GM19372 (cell line): ENCODE measurements around the gene SEMA3G.

Experiments
- ATAC-seq: cut with Tn5 transposase; IDR thresholded peaks from one replicate; pipeline ENCODE4 v1.9.1; 2021; ENCODE audit warnings: mild to moderate bottlenecking, low read depth, moderate library complexity; ENCODE audit not compliant: unreplicated experiment

Gene SEMA3G

GRCh38 chr3:52440249-52440551, 4.7 kb downstream of the SEMA3G start:
- no peak for ATAC-seq

- no peak for ATAC-seq
Measured at GRCh38 chr3:52439426-52440248, 5.3 kb downstream of the SEMA3G start.

- ATAC-seq = no peak
Measured at GRCh38 chr3:52438579-52439425, 6.1 kb downstream of the SEMA3G start.

- ATAC-seq = no peak
Measured at GRCh38 chr3:52438104-52438376, 6.9 kb downstream of the SEMA3G start.

GRCh38 chr3:52437326-52438103, 7.4 kb downstream of the SEMA3G start:
- no peak for ATAC-seq

- ATAC-seq = no peak
Measured at GRCh38 chr3:52436500-52437149, 8.3 kb downstream of the SEMA3G start.

GRCh38 chr3:52435246-52436101, 9.4 kb downstream of the SEMA3G start:
- ATAC-seq = no peak

- no peak for ATAC-seq
Measured at GRCh38 chr3:52434491-52435115, 10.3 kb downstream of the SEMA3G start.

GRCh38 chr3:52433996-52434479, 10.9 kb downstream of the SEMA3G start:
- no peak for ATAC-seq

GRCh38 chr3:52433328-52433995, 11.4 kb downstream of the SEMA3G start:
- ATAC-seq = no peak

GRCh38 chr3:52432691-52433141, 12.2 kb downstream of the SEMA3G start:
- no peak for ATAC-seq

- ATAC-seq = no peak
Measured at GRCh38 chr3:52432225-52432624, 12.7 kb downstream of the SEMA3G start.

- ATAC-seq = no peak
Measured at GRCh38 chr3:52431459-52432223, 13.3 kb downstream of the SEMA3G start.

GRCh38 chr3:52430416-52430810, 14.5 kb downstream of the SEMA3G start:
- no peak for ATAC-seq

GRCh38 chr3:52429779-52430415, 15.0 kb downstream of the SEMA3G start:
- ATAC-seq = no peak

GRCh38 chr3:52429031-52429430, 15.9 kb downstream of the SEMA3G start:
- no peak for ATAC-seq
